NCI-H526 (cell line): Measurements from ENCODE around the gene LRTM2.
A peak's percentile ranks its signal among the peaks of the same experiment; 100 is the strongest.

ENCODE experiments used
- DNase-seq, 2 experiments: peaks; one replicate each; lab custom pipeline; 2025; lab: John Stamatoyannopoulos, UW

Gene LRTM2

GRCh38 chr12:1885082-1885596 is 64.8 kb downstream of the LRTM2 start:
- no peak for DNase-seq

- peak in 1 of 2 experiments; percentile 18 for DNase-seq
Observed at GRCh38 chr12:1885599-1886245, 65.4 kb downstream of the LRTM2 start.
